ENCODE results near the gene CLEC20A. TPM values are rescaled to one million over a fixed set of nuclear protein-coding genes. Genes with fewer than 3 reads are reported as not detected.

Gene CLEC20A
- total RNA-seq, 2 donors from 2014 or later, result not detected

DNA sequence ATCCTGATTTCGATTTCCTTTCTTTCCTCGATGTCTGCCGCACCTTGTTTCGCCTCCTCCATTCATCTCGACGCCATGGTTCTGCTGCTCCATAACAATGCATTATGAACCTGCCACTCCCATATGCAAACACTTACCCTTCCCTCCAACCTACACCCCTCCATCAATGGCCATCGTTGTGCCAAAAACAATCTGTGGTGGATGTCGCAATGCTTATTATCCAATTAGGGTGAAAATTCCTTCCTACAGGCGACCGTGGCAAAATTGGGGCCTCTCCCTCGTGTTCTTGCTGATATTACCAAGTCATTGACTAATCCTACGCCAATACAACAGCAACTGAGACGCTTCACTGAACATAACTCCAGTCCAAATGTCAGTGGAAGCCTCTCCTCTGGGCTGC lies 40.3 kb downstream of the CLEC20A start:
- Mint-ChIP-seq H3K4me3 (no peak overlapping the region), H3K36me3 (ENCODE audit: low read depth) (no peaks in the 10 kb centered on the region), H3K27ac (no peak overlapping the region), H3K4me1 (no peaks in the 10 kb centered on the region), H3K27me3 (no peaks in the 10 kb centered on the region), H3K9me3 (no peaks in the 10 kb centered on the region)
- no peak for ATAC-seq (replicated peaks)

DNA sequence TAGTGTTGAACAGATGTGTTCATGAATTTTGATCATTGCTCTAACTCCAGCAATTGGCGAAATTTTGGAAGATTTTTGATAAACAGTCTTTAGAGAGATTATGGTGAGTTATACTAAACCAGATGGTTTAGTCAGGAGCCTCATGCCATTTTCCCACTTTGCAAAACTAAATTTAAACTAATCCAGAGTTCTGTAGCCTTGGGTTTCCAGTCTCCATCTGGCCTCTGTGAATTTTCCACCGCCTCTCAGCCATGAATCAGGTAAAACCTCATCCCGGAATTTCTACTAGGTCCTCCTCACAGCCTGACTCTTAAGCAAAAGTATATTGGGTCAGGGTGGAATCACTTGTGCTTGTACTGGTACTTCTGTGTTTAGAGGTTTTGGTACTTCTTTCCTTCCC lies 44.8 kb downstream of the CLEC20A start:
- no peak overlapping the region for H3K4me3 Mint-ChIP-seq
- no peak overlapping the region for H3K27ac Mint-ChIP-seq

DNA sequence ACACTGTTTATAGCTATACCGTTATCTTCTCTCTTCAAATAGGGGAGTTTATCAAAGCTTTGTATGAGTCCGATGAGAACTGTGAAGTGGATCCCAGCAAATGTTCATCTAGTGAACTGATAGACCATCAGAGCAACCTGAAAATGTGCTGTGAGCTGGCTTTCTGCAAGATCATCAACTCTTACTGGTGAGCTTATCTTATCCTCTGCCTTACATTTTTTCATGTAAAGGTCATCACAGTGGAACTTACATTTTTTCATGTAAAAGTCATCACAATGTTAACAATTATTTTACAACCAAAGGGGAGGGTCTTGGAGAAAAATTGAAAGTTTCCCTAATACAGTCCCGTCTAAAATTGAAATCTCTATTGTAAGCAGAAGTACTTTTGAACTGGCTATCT lies 45.2 kb downstream of the CLEC20A start:
- Mint-ChIP-seq H3K27ac (no peak overlapping the region), H3K36me3 (ENCODE audit: low read depth) (no peaks in the 10 kb centered on the region), H3K9me3 (no peaks in the 10 kb centered on the region), H3K27me3 (peaks cover 7% of the 10 kb centered on the region), H3K4me1 (no peaks in the 10 kb centered on the region), H3K4me3 (no peak overlapping the region)
- ATAC-seq (replicated peaks), result no peak

More for the DNA sequence above, 44.8 kb downstream of the CLEC20A start:
- Mint-ChIP-seq H3K27me3 (peaks cover 7% of the 10 kb centered on the region), H3K36me3 (ENCODE audit: low read depth) (no peaks in the 10 kb centered on the region), H3K9me3 (no peaks in the 10 kb centered on the region), H3K4me1 (no peaks in the 10 kb centered on the region)
- no peak for ATAC-seq (replicated peaks)

DNA sequence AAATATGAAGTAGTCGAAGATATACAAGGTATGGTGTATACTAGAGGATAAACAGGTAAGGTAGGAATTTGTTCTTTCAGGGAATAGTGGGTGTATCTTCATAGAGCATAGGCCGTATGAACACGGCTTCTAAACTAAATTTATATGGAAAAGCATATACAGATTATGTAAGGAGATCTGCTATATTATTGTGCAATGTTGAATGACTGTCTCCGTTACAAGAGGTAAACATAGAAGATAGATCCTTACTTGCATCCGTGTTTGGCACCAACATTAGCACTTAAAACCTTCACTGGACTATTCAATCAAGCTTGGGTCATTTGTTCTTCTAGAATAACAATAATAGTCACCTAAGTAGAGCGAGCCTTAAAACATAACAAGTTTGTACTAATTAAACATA lies 45.9 kb downstream of the CLEC20A start:
- no peak overlapping the region for H3K4me3 Mint-ChIP-seq
- no peaks in the 10 kb centered on the region for H3K36me3 Mint-ChIP-seq (ENCODE audit: low read depth)
- no peak overlapping the region for H3K27ac Mint-ChIP-seq
- no peak for ATAC-seq (replicated peaks)
- H3K9me3 Mint-ChIP-seq, result no peaks in the 10 kb centered on the region
- H3K4me1 Mint-ChIP-seq, result no peaks in the 10 kb centered on the region
- H3K27me3 Mint-ChIP-seq, result peaks cover 7% of the 10 kb centered on the region

DNA sequence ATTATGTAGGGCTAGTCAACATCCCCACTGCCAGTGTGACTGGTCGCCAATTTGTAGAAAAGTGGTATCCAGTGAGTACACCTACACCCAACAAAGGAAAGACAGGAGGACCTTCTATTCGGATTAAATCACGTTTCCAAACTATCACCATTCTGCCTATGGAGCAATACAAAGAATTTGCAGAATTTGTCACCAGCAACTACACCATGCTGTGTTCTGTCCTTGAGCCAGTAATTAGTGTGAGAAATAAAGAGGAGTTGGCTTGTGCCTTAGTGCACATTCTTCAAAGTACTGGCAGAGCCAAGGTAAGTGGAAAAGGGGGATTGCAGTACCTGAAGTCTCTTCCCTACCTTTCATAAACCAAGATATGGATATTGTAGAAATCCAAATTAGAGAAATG lies 53.8 kb downstream of the CLEC20A start:
- H3K27me3 Mint-ChIP-seq, result peaks cover 11% of the 10 kb centered on the region
- no peak overlapping the region for H3K4me3 Mint-ChIP-seq
- no peaks in the 10 kb centered on the region for H3K4me1 Mint-ChIP-seq
- H3K27ac Mint-ChIP-seq, result no peak overlapping the region
- no peaks in the 10 kb centered on the region for H3K36me3 Mint-ChIP-seq (ENCODE audit: low read depth)
- ATAC-seq (replicated peaks), result no peak
- H3K9me3 Mint-ChIP-seq, result no peaks in the 10 kb centered on the region

DNA sequence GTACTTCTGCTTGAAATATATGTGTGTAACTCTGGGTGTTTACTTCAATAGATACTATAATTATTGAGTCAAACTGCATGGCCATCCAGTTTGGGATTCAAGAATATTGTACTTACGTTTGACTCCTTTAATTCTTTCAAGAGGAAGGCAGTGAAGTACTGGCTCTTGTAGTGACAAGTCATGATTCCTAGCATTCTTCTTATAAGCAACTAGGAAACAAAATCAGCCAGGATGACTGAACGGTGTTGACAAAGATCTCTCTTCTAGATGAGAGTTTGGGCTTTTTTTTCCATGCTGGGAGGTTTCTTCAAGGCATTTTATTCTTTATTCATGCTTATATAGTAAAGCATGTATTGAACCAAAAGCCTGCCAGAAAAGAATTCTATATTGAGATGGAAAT lies 58.3 kb downstream of the CLEC20A start:
- ATAC-seq (replicated peaks), result no peak
- Mint-ChIP-seq H3K27ac (no peak overlapping the region), H3K9me3 (no peaks in the 10 kb centered on the region), H3K27me3 (peaks cover 6% of the 10 kb centered on the region), H3K4me3 (no peak overlapping the region), H3K36me3 (ENCODE audit: low read depth) (no peaks in the 10 kb centered on the region), H3K4me1 (no peaks in the 10 kb centered on the region)

DNA sequence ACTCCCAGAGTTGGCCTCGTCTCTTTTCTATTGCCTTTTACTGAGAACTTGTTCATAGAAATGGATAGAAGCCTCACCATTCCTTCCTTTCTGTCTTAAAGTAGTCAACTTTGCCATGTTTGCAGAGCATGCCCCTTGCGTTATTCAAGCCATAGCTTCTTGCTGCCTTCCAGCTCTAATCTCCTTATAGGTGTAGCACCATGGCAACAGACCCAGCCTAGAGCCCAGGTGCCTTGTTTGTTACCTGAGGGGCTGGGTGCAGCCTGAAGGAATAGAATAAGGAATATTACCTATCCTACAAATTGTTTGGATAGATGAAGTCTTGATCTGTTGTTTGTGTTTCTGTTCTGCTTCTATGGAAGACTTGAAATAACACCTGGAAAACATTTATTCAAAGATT lies 59.9 kb downstream of the CLEC20A start:
- no peak for ATAC-seq (replicated peaks)
- Mint-ChIP-seq H3K27me3 (no peaks in the 10 kb centered on the region), H3K9me3 (no peaks in the 10 kb centered on the region)

DNA sequence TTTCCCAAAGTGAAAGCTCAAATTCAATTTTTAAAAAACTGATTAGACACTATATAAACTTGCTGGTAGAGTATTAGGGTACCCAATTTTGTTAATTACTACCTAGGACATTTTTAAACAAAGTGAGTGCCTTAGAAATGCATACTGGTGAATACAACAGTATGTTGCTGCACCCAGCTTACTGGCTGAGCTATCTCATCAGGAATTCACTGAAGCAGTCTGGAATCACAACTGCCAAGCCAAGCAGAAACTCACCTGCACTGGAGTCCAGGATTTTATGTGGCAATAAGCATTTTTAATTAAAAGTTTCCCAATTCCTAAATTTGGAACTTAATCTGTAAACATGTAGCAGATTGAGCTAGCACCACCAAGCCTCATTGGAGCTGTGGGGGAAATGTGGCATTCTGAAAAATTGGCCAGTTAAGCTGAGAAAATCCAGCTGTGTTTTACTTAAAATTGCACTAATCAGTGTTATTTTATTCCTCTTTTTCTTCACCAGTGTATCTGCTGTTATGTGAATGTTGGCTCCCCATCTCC lies 61.8 kb downstream of the CLEC20A start:
- no peak overlapping the region for H3K27ac Mint-ChIP-seq
- no peaks in the 10 kb centered on the region for H3K27me3 Mint-ChIP-seq
- H3K4me1 Mint-ChIP-seq, result no peaks in the 10 kb centered on the region
- H3K36me3 Mint-ChIP-seq (ENCODE audit: low read depth), result no peaks in the 10 kb centered on the region
- no peak overlapping the region for H3K4me3 Mint-ChIP-seq
- no peak for ATAC-seq (replicated peaks)
- no peaks in the 10 kb centered on the region for H3K9me3 Mint-ChIP-seq

More for the DNA sequence above, 59.9 kb downstream of the CLEC20A start:
- Mint-ChIP-seq H3K36me3 (ENCODE audit: low read depth) (no peaks in the 10 kb centered on the region), H3K4me3 (no peak overlapping the region), H3K4me1 (no peaks in the 10 kb centered on the region), H3K27ac (no peak overlapping the region)

DNA sequence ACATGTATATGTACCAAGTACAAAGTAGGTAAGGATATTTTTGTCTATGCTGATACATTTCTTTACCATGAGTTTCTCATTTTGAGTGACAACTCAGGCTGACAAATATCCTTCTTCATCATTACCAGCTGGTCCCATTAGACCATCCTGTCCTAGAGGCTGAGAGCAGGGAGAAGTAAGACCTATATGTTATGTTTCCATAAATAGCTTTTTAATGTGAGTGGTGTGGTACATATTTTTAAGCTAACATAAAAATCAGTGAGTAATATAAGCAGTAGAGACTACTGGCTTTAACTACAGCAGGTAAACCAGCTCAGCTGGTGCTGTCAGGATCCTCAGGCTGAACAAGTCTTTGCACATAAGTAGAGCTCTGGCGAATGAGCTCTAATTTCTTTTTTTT lies 62.4 kb downstream of the CLEC20A start:
- ATAC-seq (replicated peaks), result no peak
- H3K4me1 Mint-ChIP-seq, result no peaks in the 10 kb centered on the region
- H3K9me3 Mint-ChIP-seq, result no peaks in the 10 kb centered on the region
- no peak overlapping the region for H3K4me3 Mint-ChIP-seq
- no peaks in the 10 kb centered on the region for H3K27me3 Mint-ChIP-seq
- H3K27ac Mint-ChIP-seq, result no peak overlapping the region
- H3K36me3 Mint-ChIP-seq (ENCODE audit: low read depth), result no peaks in the 10 kb centered on the region

Other genes with a start within 250 kb of the CLEC20A start
- gene TEX35, start 16.1 kb upstream of the CLEC20A start, total RNA-seq, result not detected
- 1 to 10 TPM in 1 of 2 donors, under 1 TPM in 1; 0.63 to 4.4 TPM for gene RALGPS2, start 228.3 kb upstream of the CLEC20A start, total RNA-seq

Data from activated T-helper 17 cell treated with anti-CD3 and anti-CD28 coated beads, Interleukin-2, amount 50 U/mL, for 72 hours (primary cell).